ENCODE measurements around the gene NT5C1B. TPM values are rescaled to one million over a fixed set of nuclear protein-coding genes. Genes with fewer than 3 reads are reported as not detected.

NT5C1B gene
- total RNA-seq, 2 experiments from 2014 or later, result not detected

DNA sequence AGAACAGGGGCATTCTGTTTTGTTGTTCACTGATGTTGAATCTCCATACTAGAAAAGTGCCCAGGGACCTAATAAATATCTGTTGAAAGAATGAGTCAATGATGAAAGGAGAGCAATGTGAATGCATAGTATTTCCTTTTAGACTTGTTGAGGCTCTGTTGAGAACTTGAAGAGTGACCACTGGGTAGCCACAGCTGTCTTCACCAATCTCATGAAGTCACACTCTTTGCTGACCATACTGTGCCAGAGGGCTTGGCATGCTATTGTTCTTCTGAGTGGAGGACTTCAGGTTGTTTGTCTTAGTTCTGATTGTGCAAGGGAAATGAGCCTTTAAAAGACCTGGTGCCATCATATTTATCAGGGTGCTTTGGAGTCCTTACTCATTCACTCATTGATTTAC, 41.6 kb upstream of the NT5C1B start:
- BruUV-seq (replicated peaks), result no TSS peak
- CTCF ChIA-PET (ENCODE audit: unreplicated experiment), result no interaction called here
- Histone ChIP-seq H3K27ac (ENCODE audit: low read depth, low read length, poor library complexity, severe bottlenecking) (no peak overlapping the region), H3K9me2 (ENCODE audit: insufficient read depth, low read length) (no peaks in the 10 kb centered on the region), H3K4me2 (ENCODE audit: low read length) (no peak overlapping the region), H3K4me3 (ENCODE audit: low read depth, low read length, poor library complexity, severe bottlenecking) (no peak overlapping the region), H2AFZ (ENCODE audit: low read length) (no peak overlapping the region), H3K79me2 (ENCODE audit: insufficient read depth, low read depth, low read length) (no peaks in the 10 kb centered on the region), H3K4me1 (ENCODE audit: insufficient read depth, low read length, poor library complexity, severe bottlenecking) (no peaks in the 10 kb centered on the region), H3K36me3 (ENCODE audit: insufficient read depth, low read length) (no peaks in the 10 kb centered on the region), H4K20me1 (ENCODE audit: insufficient read depth, low read length) (no peaks in the 10 kb centered on the region), H3K9me3 (ENCODE audit: low read length) (no peaks in the 10 kb centered on the region)
- no peak for TF ChIP-seq EZH2phosphoT487 (IDR thresholded peaks at IDR 0.05; ENCODE audit: borderline replicate concordance, low read depth, low read length)
- TF ChIP-seq, protein P1, sequence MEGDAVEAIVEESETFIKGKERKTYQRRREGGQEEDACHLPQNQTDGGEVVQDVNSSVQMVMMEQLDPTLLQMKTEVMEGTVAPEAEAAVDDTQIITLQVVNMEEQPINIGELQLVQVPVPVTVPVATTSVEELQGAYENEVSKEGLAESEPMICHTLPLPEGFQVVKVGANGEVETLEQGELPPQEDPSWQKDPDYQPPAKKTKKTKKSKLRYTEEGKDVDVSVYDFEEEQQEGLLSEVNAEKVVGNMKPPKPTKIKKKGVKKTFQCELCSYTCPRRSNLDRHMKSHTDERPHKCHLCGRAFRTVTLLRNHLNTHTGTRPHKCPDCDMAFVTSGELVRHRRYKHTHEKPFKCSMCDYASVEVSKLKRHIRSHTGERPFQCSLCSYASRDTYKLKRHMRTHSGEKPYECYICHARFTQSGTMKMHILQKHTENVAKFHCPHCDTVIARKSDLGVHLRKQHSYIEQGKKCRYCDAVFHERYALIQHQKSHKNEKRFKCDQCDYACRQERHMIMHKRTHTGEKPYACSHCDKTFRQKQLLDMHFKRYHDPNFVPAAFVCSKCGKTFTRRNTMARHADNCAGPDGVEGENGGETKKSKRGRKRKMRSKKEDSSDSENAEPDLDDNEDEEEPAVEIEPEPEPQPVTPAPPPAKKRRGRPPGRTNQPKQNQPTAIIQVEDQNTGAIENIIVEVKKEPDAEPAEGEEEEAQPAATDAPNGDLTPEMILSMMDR (conservative IDR thresholded peaks at IDR 0.05; ENCODE audit: low read length), result no peak
- intact Hi-C loops (cut with micrococcal nuclease; ENCODE audit: unreplicated experiment), result no loop called here
- POLR2A ChIA-PET, result interaction anchor here (0.8 kb wide), 1 partner anchor 25 kb away, joined by 3 read pairs; no protein-coding TSS in a partner anchor
- DNase-seq (ENCODE audit: low spot score), result no peak

DNA sequence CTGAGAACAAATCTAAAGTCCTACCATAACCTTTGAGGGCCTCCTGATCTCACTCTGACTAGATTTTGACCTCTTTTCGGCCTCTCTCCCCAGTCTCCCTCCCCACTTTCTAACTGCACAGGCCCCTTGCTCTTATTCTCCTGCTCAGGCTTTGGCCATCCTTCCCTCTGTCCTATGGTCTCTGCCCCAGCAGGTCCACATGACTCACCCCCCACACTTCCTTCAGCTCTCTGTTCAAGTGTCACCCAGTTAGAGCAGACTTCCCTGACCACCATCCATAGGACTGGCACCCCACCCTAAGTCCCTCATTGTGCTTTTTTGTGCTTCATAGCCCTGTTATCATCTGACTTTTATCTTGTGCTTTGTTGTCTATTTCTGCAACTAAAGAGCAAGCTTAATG, 41.2 kb upstream of the NT5C1B start:
- no peak for TF ChIP-seq EZH2phosphoT487 (IDR thresholded peaks at IDR 0.05; ENCODE audit: borderline replicate concordance, low read depth, low read length)
- TF ChIP-seq, protein P1 (conservative IDR thresholded peaks at IDR 0.05; ENCODE audit: low read length), result no peak
- DNase-seq (ENCODE audit: low spot score), result no peak
- intact Hi-C loops (cut with micrococcal nuclease; ENCODE audit: unreplicated experiment), result no loop called here
- Histone ChIP-seq H3K9me2 (ENCODE audit: insufficient read depth, low read length) (no peaks in the 10 kb centered on the region), H2AFZ (ENCODE audit: low read length) (no peak overlapping the region), H3K9me3 (ENCODE audit: low read length) (no peaks in the 10 kb centered on the region), H3K4me1 (ENCODE audit: insufficient read depth, low read length, poor library complexity, severe bottlenecking) (no peaks in the 10 kb centered on the region), H3K36me3 (ENCODE audit: insufficient read depth, low read length) (no peaks in the 10 kb centered on the region), H3K27ac (ENCODE audit: low read depth, low read length, poor library complexity, severe bottlenecking) (no peak overlapping the region), H3K4me2 (ENCODE audit: low read length) (no peak overlapping the region), H4K20me1 (ENCODE audit: insufficient read depth, low read length) (no peaks in the 10 kb centered on the region), H3K4me3 (ENCODE audit: low read depth, low read length, poor library complexity, severe bottlenecking) (no peak overlapping the region), H3K79me2 (ENCODE audit: insufficient read depth, low read depth, low read length) (no peaks in the 10 kb centered on the region)
- CTCF ChIA-PET (ENCODE audit: unreplicated experiment), result no interaction called here
- BruUV-seq (replicated peaks), result no TSS peak
- POLR2A ChIA-PET, result no interaction called here

DNA sequence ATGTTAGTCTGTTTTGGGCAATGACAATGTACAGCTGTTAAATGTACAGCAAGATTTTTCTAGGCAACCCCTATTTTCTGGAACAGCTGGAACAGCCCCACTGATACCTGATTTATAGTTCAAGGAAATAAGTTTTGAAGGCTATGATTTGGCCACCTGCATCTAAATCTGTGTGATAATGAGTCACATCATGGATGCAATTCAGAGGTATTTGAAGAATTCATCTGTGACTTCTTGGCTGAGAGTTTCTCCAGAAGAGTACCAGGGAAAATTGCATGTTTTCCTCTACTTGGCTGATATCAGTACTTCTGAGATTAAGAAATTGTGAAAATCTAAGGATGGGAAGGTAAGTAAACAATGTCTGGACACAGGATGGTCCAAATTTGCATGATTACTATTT, 40.7 kb upstream of the NT5C1B start:
- no TSS peak for BruUV-seq (replicated peaks)
- Histone ChIP-seq H2AFZ (ENCODE audit: low read length) (no peak overlapping the region), H3K36me3 (ENCODE audit: insufficient read depth, low read length) (no peaks in the 10 kb centered on the region), H3K79me2 (ENCODE audit: insufficient read depth, low read depth, low read length) (no peaks in the 10 kb centered on the region), H3K4me1 (ENCODE audit: insufficient read depth, low read length, poor library complexity, severe bottlenecking) (no peaks in the 10 kb centered on the region), H3K4me2 (ENCODE audit: low read length) (no peak overlapping the region), H4K20me1 (ENCODE audit: insufficient read depth, low read length) (no peaks in the 10 kb centered on the region), H3K27ac (ENCODE audit: low read depth, low read length, poor library complexity, severe bottlenecking) (no peak overlapping the region), H3K4me3 (ENCODE audit: low read depth, low read length, poor library complexity, severe bottlenecking) (no peak overlapping the region), H3K9me3 (ENCODE audit: low read length) (no peaks in the 10 kb centered on the region), H3K9me2 (ENCODE audit: insufficient read depth, low read length) (no peaks in the 10 kb centered on the region)
- DNase-seq (ENCODE audit: low spot score), result no peak
- TF ChIP-seq, protein P1 (conservative IDR thresholded peaks at IDR 0.05; ENCODE audit: low read length), result no peak
- TF ChIP-seq EZH2phosphoT487 (IDR thresholded peaks at IDR 0.05; ENCODE audit: borderline replicate concordance, low read depth, low read length), result no peak
- POLR2A ChIA-PET, result no interaction called here
- CTCF ChIA-PET (ENCODE audit: unreplicated experiment), result no interaction called here
- intact Hi-C loops (cut with micrococcal nuclease; ENCODE audit: unreplicated experiment), result no loop called here
